ENCODE measurements around the gene KCNMB2.

GRCh38 chr3:178690571-178690970 lies 154.3 kb downstream of the KCNMB2 start:
- TF ChIP-seq MAX (IDR thresholded peaks at IDR 0.05; ENCODE audit: low read depth) = no peak
- no peak for TF ChIP-seq TCF12 (IDR thresholded peaks at IDR 0.05)
- TF ChIP-seq FOSL2 (IDR thresholded peaks at IDR 0.05; ENCODE audit: borderline replicate concordance, low read depth) = no peak
- TF ChIP-seq GABPA (IDR thresholded peaks at IDR 0.05; ENCODE audit: low read depth) = no peak

All from SK-N-SH (cell line).